HG02623 (cell line): ENCODE measurements around the gene IRF5.

Experiments
- ATAC-seq: cut with Tn5 transposase; IDR thresholded peaks from one replicate; pipeline ENCODE4 v1.9.1; 2021; ENCODE audit warnings: moderate library complexity; ENCODE audit not compliant: unreplicated experiment

Gene IRF5

DNA sequence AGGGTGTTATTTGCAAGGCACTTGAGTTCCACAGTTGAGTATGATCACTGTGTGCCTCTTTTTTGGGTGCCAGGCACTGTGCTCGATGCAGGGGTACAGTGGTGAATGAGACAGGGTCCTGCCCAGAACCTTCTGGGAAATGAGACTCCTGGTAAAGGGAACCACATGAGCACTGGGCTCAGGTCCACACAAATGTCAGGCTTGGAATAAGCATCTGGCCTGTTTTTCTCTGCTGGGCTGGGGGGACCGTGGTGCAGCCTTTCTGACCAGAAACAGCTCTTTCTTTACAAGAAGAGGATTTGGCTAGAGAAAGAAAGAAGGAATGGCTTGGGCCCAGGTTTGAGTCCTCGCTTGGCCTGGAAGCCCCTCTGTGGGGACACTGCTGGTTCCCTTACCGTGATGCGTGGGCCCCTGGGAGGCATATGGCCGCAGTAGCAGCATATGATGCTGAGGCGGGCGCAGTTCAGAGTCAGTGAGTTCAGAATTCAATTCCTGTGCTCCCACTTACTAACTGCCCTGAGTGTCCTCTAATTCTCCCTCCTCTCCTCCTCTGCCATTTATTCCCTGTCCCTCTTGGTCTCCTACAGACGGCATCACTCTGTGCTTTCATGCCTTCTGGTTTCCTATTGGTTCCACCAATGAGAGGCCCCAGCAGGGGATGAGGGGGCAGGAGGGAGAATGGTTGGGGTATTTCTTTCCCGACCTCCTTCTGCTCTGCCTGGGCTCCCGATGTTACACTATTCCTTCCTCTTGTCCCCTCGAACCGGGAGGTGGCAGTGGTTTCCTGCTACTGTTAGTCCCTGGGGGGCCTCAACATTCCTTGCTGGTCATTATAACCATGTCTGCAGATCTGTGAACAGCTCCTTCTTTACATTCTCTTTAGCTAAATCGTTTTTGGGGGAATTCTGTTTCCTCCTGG is 17.6 kb upstream of the IRF5 start:
- no peak for ATAC-seq

GRCh38 chr7:128920913-128921582 is 16.7 kb upstream of the IRF5 start:
- no peak for ATAC-seq

- ATAC-seq = no peak
Observed at GRCh38 chr7:128921866-128922440, 15.8 kb upstream of the IRF5 start.

DNA sequence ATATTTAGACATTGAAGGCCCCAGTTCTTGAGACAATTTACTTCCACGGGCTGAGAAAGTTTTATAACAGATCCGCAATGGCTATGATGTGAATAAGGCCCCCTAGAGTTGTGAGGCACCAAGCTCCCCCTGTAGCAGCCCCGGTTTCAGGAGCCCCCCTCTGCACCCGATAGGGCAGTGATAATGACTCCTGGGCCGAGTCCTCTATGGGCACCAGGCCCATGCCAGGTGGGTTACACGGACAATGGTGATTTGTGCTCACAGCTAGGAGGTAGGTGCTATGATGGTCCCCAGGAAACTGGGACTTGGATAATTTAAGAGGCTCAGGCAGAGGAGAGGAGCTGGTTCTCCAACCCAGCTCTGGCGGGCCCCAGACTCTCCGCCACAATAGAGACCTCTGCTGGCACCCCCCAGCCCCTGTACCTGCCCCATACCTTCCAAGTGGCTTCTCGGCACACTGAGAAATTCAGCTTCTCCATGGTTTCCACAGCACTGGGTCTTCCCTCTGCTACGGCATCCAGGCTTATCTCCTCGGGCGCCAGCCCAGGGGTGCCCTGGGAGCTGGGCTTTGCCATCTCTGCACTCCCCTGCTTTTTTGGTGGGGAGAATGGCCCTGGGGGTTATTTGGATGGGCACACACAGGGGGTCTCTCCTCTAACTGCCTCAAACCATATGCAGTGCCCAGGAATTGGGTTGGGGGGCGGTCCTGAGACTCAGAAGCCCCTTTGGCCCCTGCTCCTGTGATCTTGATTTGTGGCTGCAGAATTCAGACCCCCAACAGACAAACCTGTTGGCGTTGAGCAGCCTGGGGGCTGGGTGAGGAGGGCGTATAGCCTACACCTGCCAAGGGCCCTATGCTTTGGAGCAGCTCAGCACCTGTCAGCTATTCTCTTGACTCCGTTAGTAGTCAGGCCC is 15.0 kb upstream of the IRF5 start:
- ATAC-seq = no peak

- ATAC-seq = no peak
Observed at GRCh38 chr7:128923411-128923800, 14.3 kb upstream of the IRF5 start.

DNA sequence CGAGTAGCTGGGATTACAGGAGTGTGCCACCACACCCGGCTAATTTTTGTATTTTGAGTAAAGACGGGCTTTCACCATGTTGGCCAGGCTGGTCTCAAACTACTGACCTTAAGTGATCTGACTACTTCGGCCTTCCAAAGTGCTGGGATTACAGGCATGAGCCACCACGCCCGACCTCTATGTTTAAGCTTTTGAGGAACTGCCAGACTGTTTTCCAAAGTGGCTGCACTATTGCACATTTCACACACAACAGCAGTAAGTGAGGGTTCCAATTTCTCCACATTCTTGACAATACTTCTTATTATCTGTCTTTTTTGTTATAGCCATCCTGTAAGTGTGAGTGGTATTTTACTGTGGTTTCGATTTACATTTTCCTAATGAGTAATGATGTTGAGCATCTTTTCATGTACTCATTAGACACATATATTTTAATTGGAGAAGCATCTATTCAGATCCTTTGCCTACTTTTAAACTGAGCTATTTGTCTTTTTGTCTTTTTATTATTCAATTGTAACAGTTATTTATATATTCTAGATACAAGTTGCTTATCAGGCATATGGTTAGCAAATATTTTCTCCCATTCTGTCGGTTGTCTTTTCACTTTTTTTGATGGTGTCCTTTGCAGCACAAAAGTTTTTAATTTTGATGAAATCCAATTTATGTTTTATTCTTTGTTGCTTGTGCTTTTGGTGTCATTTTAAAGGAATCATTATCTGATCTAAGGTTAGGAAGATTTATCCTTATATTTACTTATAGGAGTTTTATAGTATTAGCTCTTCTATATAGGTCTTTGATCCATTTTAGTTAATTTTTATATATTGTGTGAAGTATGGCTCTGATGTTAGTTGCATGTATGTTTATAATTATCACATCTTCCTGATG is 12.8 kb upstream of the IRF5 start:
- ATAC-seq = no peak

GRCh38 chr7:128928159-128928813 is 9.4 kb upstream of the IRF5 start:
- no peak for ATAC-seq

GRCh38 chr7:128928882-128929788 is 8.6 kb upstream of the IRF5 start:
- ATAC-seq = no peak

DNA sequence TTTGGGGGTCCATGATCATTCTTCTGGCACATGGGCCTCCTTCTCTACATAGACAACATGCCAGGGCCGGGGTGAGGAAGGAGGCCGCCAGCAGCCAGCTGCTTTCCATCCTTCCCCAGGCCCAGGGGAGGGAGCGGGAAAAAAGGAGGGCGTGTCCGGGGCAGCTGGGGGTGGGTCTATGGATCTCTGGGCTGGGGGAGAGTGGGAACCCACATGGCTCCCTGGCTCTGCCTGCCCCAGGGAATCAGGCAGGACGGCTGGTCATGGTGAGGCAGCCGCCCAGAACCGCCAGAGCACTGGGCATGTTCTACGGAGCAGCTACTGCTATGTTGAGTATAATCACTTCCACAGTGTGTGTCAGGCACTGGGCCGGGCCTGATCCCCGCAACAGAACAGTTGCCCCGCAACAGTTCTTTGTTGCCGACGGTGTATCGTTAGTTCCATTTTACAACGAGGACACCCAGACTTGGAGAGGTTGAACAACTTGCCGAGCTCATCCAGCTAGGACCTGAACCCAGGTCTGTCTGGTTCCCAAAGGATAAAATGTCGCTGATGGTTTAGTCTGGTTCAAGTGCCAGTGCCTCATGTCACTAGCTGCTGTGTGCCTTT is 6.4 kb upstream of the IRF5 start:
- ATAC-seq = no peak

- no peak for ATAC-seq
Observed at GRCh38 chr7:128931965-128932861, 5.5 kb upstream of the IRF5 start.

- no peak for ATAC-seq
Observed at GRCh38 chr7:128932862-128933179, 4.9 kb upstream of the IRF5 start.

GRCh38 chr7:128933180-128933891 is 4.4 kb upstream of the IRF5 start:
- ATAC-seq = no peak

DNA sequence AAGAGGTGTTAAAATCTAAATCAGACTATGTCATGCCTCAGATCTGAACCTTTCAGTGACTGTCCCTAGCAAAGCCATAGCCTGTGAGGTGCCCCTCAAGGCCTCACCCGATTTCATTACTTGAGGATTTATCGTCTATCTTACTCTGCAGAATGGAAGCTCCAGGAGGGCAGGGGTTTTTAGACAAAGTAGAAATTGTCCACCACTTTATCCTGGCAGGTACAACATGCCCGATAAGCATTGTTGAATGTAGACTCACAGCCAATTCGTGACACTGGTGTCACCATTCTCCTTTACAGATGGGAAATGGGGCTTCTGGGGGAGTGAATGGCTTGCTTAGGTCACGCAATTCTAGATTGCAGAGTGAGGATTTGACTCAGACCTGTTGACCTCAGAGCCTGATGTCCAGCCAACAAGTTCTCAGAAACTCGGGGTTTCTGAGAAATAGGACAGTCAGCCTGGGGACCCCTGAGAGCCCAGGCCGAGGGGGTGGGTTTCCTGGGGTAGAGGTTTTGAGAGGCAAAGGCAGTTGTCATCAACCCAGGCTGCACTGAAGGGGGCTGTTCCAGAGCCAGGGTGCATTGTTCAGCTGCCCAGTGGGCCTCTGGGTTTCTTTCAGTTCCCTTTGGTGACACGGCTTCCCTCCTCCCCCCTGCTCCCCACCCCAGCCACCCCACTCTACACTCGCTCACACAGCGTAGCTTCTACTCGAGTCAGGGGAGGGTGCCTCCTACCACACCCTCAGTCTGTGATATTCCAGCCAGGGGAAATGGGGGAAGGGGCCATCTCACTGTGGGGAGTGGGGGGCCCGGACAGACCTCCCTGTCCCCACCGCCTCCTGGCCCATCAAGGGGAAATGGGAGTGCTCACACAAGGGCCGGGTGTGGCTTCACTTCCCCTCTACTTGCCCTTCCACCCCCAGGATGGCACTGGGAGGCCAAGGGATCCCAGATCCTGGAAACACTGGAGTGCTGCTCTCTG is 3.1 kb upstream of the IRF5 start:
- ATAC-seq = peak; percentile 29

DNA sequence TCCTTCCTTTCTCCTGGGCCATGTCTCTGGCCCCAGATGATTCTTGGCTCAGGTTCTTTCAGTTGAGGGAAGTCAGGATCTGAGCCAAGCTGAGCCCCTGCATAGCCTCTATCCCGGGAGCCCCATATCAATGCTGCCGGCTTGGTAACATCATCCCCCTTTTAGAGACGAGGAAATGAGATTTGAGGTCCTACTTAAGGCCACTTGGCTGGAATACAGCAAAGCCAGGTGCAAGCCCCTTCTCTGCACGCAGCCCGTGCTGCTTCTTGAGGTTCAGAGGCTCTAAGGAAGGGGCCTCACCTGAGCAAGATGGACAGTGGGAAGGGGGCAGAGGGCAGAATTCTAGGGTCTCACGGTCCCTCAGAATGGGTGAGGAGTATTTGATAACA is 2.4 kb upstream of the IRF5 start:
- ATAC-seq = no peak

- no peak for ATAC-seq
Observed at GRCh38 chr7:128936798-128937197, 929 bp upstream of the IRF5 start.
